Activated gamma-delta T cell (primary cell): ENCODE measurements around the gene SH3D19.
"Not testable (repeated sequence)": the region's sequence is repeated elsewhere in the genome, so short reads cannot be mapped to it uniquely, and the experiment has no call there.

Experiments
- DNase-seq: peaks from one replicate; lab custom pipeline; 2025; lab: John Stamatoyannopoulos, UW

The SH3D19 gene

GRCh38 chr4:151322570-151322969 lies 2.8 kb downstream of the SH3D19 start:
- no peak for DNase-seq

GRCh38 chr4:151322161-151322560 lies 3.2 kb downstream of the SH3D19 start:
- DNase-seq: not testable (repeated sequence)

GRCh38 chr4:151321586-151321985 lies 3.8 kb downstream of the SH3D19 start:
- no peak for DNase-seq

- DNase-seq: no peak
Measured at GRCh38 chr4:151319490-151319889, 5.9 kb downstream of the SH3D19 start.

GRCh38 chr4:151318307-151319006 lies 6.9 kb downstream of the SH3D19 start:
- DNase-seq: no peak

GRCh38 chr4:151316645-151317044 lies 8.8 kb downstream of the SH3D19 start:
- DNase-seq: no peak

GRCh38 chr4:151315212-151315886 lies 10.1 kb downstream of the SH3D19 start:
- no peak for DNase-seq

- DNase-seq: no peak
Measured at GRCh38 chr4:151314479-151314878, 10.9 kb downstream of the SH3D19 start.

GRCh38 chr4:151314010-151314355 lies 11.4 kb downstream of the SH3D19 start:
- DNase-seq: no peak

- no peak for DNase-seq
Measured at GRCh38 chr4:151313306-151314009, 11.9 kb downstream of the SH3D19 start.

GRCh38 chr4:151310124-151310728 lies 15.2 kb downstream of the SH3D19 start:
- DNase-seq: no peak

GRCh38 chr4:151304755-151305154 lies 20.6 kb downstream of the SH3D19 start:
- DNase-seq: no peak

GRCh38 chr4:151304226-151304625 lies 21.2 kb downstream of the SH3D19 start:
- DNase-seq: no peak

GRCh38 chr4:151302432-151302831 lies 23.0 kb downstream of the SH3D19 start:
- DNase-seq: no peak

- no peak for DNase-seq
Measured at GRCh38 chr4:151297170-151297569, 28.2 kb downstream of the SH3D19 start.

- DNase-seq: no peak
Measured at GRCh38 chr4:151296227-151296626, 29.2 kb downstream of the SH3D19 start.

GRCh38 chr4:151294833-151295496 lies 30.4 kb downstream of the SH3D19 start:
- DNase-seq: no peak

- DNase-seq: no peak
Measured at GRCh38 chr4:151292038-151292437, 33.4 kb downstream of the SH3D19 start.

GRCh38 chr4:151291485-151291884 lies 33.9 kb downstream of the SH3D19 start:
- DNase-seq: no peak

GRCh38 chr4:151287409-151287808 lies 38.0 kb downstream of the SH3D19 start:
- no peak for DNase-seq

- no peak for DNase-seq
Measured at GRCh38 chr4:151284534-151285245, 40.7 kb downstream of the SH3D19 start.
